ENCODE results near the gene TUBGCP5.

Gene TUBGCP5

GRCh38 chr15:22952796-22953579 lies 86.4 kb downstream of the TUBGCP5 start:
- DNase-seq (ENCODE audit: low spot score) = no peak

- DNase-seq (ENCODE audit: low spot score) = no peak
These were observed 87.7 kb downstream of the TUBGCP5 start for GRCh38 chr15:22951381-22952280.

- DNase-seq (ENCODE audit: low spot score) = no peak
These were observed 88.4 kb downstream of the TUBGCP5 start for GRCh38 chr15:22951031-22951380.

- no peak for DNase-seq (ENCODE audit: low spot score)
These were observed 88.9 kb downstream of the TUBGCP5 start for GRCh38 chr15:22950256-22950990.
